Activated CD8-positive, alpha-beta T cell treated with anti-CD3 and anti-CD28 coated beads, Interleukin-2, amount 10 ng/mL, durations not matched to agents 7 days and 5 days (primary cell): Measurements from ENCODE around the gene DIP2C. TPM values are rescaled to one million over a fixed set of nuclear protein-coding genes. Genes with fewer than 3 reads are reported as not detected.

ENCODE experiments used
- ATAC-seq: fragments of 150-1000 bp; cut with Tn5 transposase; one replicate; pipeline ENCODE4 v1.10.0; 2021; ENCODE audit warnings: moderate library complexity
- CTCF ChIA-PET: fragments of 350-600 bp; sonication (Branson Sonifier 250); formaldehyde crosslinking; loops from one replicate; lab custom pipeline; 2021; ENCODE audit warnings: antibody characterized with exemption; lab: Charles Lee
- POLR2A ChIA-PET: fragments of 350-600 bp; sonication (Branson Sonifier 250); formaldehyde crosslinking; loops from one replicate; lab custom pipeline; 2021; ENCODE audit warnings: antibody characterized with exemption; lab: Charles Lee
- DNase-seq: peaks from one replicate; pipeline ENCODE4 v3.0.0-alpha.2; 2020
- H3K27ac Mint-ChIP-seq: one replicate; pipeline ENCODE4 v1.8.0; 2021; ENCODE audit warnings: mild to moderate bottlenecking, mixed read lengths
- H3K27me3 Mint-ChIP-seq: one replicate; pipeline ENCODE4 v1.8.0; 2021; ENCODE audit warnings: low read depth, mixed read lengths
- H3K36me3 Mint-ChIP-seq: one replicate; pipeline ENCODE4 v1.8.0; 2021; ENCODE audit warnings: low read depth, mixed read lengths
- H3K4me1 Mint-ChIP-seq: one replicate; pipeline ENCODE4 v1.8.0; 2021; ENCODE audit warnings: low read depth, mixed read lengths
- H3K4me3 Mint-ChIP-seq: one replicate; pipeline ENCODE4 v1.8.0; 2021; ENCODE audit warnings: mild to moderate bottlenecking, mixed read lengths
- H3K9me3 Mint-ChIP-seq: one replicate; pipeline ENCODE4 v1.8.0; 2022; ENCODE audit warnings: mixed read lengths; ENCODE audit not compliant: insufficient read depth
- total RNA-seq, 2 experiments: library from RNA; stranded (reverse); gene quantifications; one replicate each; pipeline ENCODE4 v1.2.3, GENCODE V29; 2021

DIP2C gene
- total RNA-seq, 2 experiments from 2014 or later: 0.34 to 0.39 TPM

DNA sequence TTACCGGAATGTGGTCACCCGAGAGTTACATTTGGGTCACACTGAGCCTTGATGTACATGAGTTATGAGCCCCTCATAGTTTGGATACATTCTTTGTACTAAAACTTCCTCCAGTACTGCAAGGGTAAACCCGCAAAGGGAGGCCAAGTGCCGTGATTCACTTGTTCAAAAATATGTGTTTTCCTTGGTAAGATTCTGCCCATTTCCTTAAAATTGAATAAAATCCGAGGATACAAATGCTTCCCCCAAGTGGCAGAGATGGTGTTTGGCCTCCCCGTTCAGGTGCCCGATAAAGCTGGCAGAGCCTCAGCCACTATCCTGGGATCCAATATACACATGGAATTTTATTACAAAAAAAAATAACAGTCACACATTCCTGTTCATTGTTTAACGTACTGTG, 268.3 kb downstream of the DIP2C start:
- no peak overlapping the region for H3K4me3 Mint-ChIP-seq
- H3K4me1 Mint-ChIP-seq: no peaks in the 10 kb centered on the region
- ChIA-PET CTCF (no interaction called here), POLR2A (no interaction called here)
- no peak for DNase-seq
- H3K27ac Mint-ChIP-seq: no peak overlapping the region
- ATAC-seq: no peak
- H3K9me3 Mint-ChIP-seq: no peaks in the 10 kb centered on the region
- no peaks in the 10 kb centered on the region for H3K36me3 Mint-ChIP-seq
- H3K27me3 Mint-ChIP-seq: peaks cover 6% of the 10 kb centered on the region

DNA sequence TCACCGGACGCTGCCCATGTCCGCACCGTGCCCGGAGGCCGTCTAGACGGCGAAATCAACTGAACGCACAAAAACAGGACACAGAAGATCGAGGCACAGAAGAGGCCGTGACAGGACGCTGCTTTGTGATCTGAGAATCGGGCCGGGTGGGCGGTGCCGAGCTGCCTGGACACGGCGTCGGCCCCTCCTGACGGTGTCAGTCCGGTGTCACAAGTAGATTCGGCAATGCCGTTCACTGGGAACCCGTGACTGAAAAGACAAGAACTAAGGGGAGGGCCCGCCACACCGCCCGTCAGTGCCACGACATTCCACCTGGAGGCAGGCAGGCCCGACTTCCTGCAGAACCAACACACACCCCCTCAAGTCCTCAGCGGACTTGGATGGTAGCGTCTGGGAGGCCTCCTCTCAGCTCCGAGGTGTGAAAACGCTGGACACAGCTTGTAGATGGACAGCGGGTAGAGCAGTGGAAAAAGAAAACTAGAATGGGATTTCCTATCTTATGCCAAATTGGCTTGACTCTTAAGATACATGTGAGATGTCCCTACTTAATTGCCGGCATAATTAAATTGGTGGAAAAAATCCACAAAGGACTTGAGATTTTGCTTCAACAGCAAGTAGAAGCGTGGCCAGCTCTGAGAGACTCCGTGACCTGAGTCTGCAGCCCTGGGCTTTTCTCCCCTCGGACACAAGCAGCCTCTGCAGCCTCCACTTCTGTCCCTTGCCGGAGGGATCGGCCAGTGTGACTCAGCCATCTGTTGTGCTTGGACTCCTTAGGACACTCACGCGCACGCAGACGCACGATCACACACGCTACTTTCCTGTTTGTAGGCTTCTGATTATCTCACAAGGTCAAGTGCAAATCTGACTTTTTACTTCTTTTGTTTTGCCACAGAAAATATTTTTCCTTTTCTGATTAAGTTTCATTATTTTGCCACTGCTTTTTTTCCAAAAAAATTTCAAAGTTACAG, 269.0 kb downstream of the DIP2C start:
- ChIA-PET POLR2A (no interaction called here), CTCF (no interaction called here)
- no peaks in the 10 kb centered on the region for H3K36me3 Mint-ChIP-seq
- no peak for DNase-seq
- no peak overlapping the region for H3K4me3 Mint-ChIP-seq
- no peak overlapping the region for H3K27ac Mint-ChIP-seq
- no peaks in the 10 kb centered on the region for H3K4me1 Mint-ChIP-seq
- H3K27me3 Mint-ChIP-seq: peaks cover 2% of the 10 kb centered on the region
- no peaks in the 10 kb centered on the region for H3K9me3 Mint-ChIP-seq
- no peak for ATAC-seq

- no peaks in the 10 kb centered on the region for H3K36me3 Mint-ChIP-seq
- ChIA-PET CTCF (no interaction called here), POLR2A (no interaction called here)
- no peak for ATAC-seq
- H3K27ac Mint-ChIP-seq: no peak overlapping the region
- no peaks in the 10 kb centered on the region for H3K4me1 Mint-ChIP-seq
- no peak for DNase-seq
- H3K9me3 Mint-ChIP-seq: no peaks in the 10 kb centered on the region
- H3K4me3 Mint-ChIP-seq: no peak overlapping the region
- H3K27me3 Mint-ChIP-seq: no peaks in the 10 kb centered on the region
Observed at GRCh38 chr10:418894-419293, 270.6 kb downstream of the DIP2C start.

DNA sequence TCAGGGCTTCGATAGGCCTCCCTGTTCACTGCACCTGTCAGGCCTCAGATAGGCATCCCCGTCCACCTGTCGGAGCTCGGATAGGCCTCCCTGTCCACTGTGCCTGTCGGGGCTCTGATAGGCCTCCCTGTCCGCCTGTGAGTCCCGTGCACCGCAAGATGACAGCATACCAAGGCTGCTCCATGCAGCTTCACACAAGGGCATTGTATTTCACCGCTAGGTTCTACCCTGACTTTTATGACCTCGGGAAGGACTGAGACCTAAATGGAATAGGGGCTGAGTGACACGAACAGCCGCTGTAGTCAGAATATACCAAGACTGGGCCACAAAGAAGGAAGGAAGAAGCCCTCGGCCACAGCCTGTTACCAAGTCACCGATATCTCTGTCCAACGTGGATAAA, 271.2 kb downstream of the DIP2C start:
- CTCF ChIA-PET: no interaction called here
- Mint-ChIP-seq H3K4me1 (no peaks in the 10 kb centered on the region), H3K4me3 (no peak overlapping the region), H3K27me3 (peaks cover 3% of the 10 kb centered on the region), H3K27ac (no peak overlapping the region), H3K9me3 (no peaks in the 10 kb centered on the region), H3K36me3 (no peaks in the 10 kb centered on the region)
- DNase-seq (no peak), ATAC-seq (no peak)
- POLR2A ChIA-PET: no interaction called here

GRCh38 chr10:416091-416515, 273.4 kb downstream of the DIP2C start:
- no peak for DNase-seq
- Mint-ChIP-seq H3K27me3 (peaks cover 3% of the 10 kb centered on the region), H3K9me3 (no peaks in the 10 kb centered on the region), H3K36me3 (no peaks in the 10 kb centered on the region), H3K27ac (no peak overlapping the region), H3K4me1 (no peaks in the 10 kb centered on the region), H3K4me3 (no peak overlapping the region)
- no peak for ATAC-seq
- ChIA-PET CTCF (no interaction called here), POLR2A (no interaction called here)

GRCh38 chr10:413662-414071, 275.8 kb downstream of the DIP2C start:
- no peaks in the 10 kb centered on the region for H3K4me1 Mint-ChIP-seq
- H3K9me3 Mint-ChIP-seq: no peaks in the 10 kb centered on the region

GRCh38 chr10:412109-412508, 277.4 kb downstream of the DIP2C start:
- ATAC-seq: no peak
- POLR2A ChIA-PET: no interaction called here

More at GRCh38 chr10:413662-414071, 275.8 kb downstream of the DIP2C start:
- Mint-ChIP-seq H3K36me3 (no peaks in the 10 kb centered on the region), H3K27ac (no peak overlapping the region), H3K4me3 (no peak overlapping the region), H3K27me3 (peaks cover 7% of the 10 kb centered on the region)
- no peak for DNase-seq
- no peak for ATAC-seq
- CTCF ChIA-PET: no interaction called here
- POLR2A ChIA-PET: no interaction called here

DNA sequence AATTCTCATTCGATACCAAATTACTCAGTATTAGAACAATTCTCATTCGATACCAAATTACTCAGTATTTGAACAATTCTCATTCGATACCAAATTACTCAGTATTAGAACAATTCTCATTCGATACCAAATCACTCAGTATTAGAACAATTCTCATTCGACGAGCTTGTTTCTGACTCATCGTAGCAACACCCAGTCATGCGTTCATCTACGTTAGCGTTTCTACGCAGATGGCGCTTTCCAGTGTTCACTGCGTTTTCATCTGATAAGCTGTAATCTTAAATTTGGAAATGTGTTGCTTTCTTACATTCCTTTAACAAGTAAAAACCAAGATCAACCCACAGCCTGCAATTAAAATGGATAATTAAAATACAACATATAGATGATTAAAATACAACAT, 277.9 kb downstream of the DIP2C start:
- Mint-ChIP-seq H3K36me3 (no peaks in the 10 kb centered on the region), H3K27me3 (peaks cover 12% of the 10 kb centered on the region), H3K27ac (no peak overlapping the region), H3K4me3 (no peak overlapping the region), H3K4me1 (no peaks in the 10 kb centered on the region), H3K9me3 (no peaks in the 10 kb centered on the region)
- ChIA-PET CTCF (interaction anchor here (1.0 kb wide), 1 partner anchor 13 kb away, joined by 4 read pairs; no protein-coding TSS in a partner anchor), POLR2A (no interaction called here)
- DNase-seq: no peak
- ATAC-seq: no peak

More at GRCh38 chr10:412109-412508, 277.4 kb downstream of the DIP2C start:
- CTCF ChIA-PET: interaction anchor here (1.0 kb wide), 1 partner anchor 13 kb away, joined by 4 read pairs; no protein-coding TSS in a partner anchor
- Mint-ChIP-seq H3K27me3 (peaks cover 8% of the 10 kb centered on the region), H3K9me3 (no peaks in the 10 kb centered on the region), H3K36me3 (no peaks in the 10 kb centered on the region), H3K4me3 (no peak overlapping the region), H3K4me1 (no peaks in the 10 kb centered on the region), H3K27ac (no peak overlapping the region)
- DNase-seq: no peak

GRCh38 chr10:409408-410040, 279.9 kb downstream of the DIP2C start:
- CTCF ChIA-PET: no interaction called here
- Mint-ChIP-seq H3K27me3 (peaks cover 12% of the 10 kb centered on the region), H3K27ac (no peak overlapping the region), H3K4me1 (no peaks in the 10 kb centered on the region), H3K9me3 (no peaks in the 10 kb centered on the region), H3K36me3 (no peaks in the 10 kb centered on the region), H3K4me3 (no peak overlapping the region)
- POLR2A ChIA-PET: no interaction called here
- DNase-seq: no peak
- ATAC-seq: no peak

DNA sequence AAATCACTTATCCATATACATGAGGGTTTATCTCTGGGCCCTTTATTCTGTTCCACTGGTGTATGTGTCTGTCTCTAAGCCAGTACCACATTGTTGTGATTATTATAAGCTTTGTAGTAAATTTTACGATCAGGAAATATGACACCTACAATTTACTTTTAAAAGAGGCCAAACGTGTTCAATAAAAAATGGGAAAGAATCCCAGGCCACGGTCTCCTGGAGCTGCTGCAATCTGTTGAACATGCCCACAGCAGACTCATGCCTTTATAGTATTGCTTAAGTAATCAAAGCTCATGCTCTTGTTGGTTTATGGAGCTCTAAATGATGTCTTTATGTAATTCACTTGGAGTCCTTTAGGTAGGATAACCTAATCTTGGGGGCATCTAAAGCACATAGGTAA, 281.2 kb downstream of the DIP2C start:
- no peak overlapping the region for H3K4me3 Mint-ChIP-seq
- peaks cover 10% of the 10 kb centered on the region for H3K27me3 Mint-ChIP-seq
- no peak overlapping the region for H3K27ac Mint-ChIP-seq

DNA sequence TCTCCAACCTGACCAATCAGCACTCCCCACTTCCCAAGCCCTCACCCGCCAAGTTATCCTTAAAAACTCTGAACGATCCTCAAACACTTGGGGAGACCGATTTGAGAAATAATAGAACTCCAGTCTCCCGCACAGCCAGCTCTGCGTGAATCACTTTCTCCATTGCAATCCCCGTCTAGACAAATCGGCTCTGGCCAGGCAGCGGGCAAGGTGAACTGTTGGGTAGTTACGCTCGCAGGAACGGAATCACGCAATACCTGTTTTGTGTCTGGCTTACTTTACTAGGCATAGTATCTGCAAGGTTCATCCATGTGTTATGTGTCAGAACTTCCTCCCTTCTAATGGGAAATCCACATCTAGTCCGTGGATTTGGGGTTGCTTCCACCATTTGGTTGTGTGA, 282.5 kb downstream of the DIP2C start:
- Mint-ChIP-seq H3K27me3 (peaks cover 10% of the 10 kb centered on the region), H3K4me3 (no peak overlapping the region), H3K36me3 (no peaks in the 10 kb centered on the region), H3K4me1 (no peaks in the 10 kb centered on the region), H3K9me3 (no peaks in the 10 kb centered on the region), H3K27ac (no peak overlapping the region)
- no peak for ATAC-seq
- ChIA-PET POLR2A (no interaction called here), CTCF (interaction anchor here (0.9 kb wide), 1 partner anchor 16 kb away, joined by 3 read pairs; no protein-coding TSS in a partner anchor)
- no peak for DNase-seq

More for the DNA sequence above, 281.2 kb downstream of the DIP2C start:
- Mint-ChIP-seq H3K9me3 (no peaks in the 10 kb centered on the region), H3K4me1 (no peaks in the 10 kb centered on the region), H3K36me3 (no peaks in the 10 kb centered on the region)
- ATAC-seq (no peak), DNase-seq (no peak)
- POLR2A ChIA-PET: interaction anchor here (0.6 kb wide), 1 partner anchor 29 kb away, joined by 3 read pairs; no protein-coding TSS in a partner anchor
- CTCF ChIA-PET: no interaction called here

DNA sequence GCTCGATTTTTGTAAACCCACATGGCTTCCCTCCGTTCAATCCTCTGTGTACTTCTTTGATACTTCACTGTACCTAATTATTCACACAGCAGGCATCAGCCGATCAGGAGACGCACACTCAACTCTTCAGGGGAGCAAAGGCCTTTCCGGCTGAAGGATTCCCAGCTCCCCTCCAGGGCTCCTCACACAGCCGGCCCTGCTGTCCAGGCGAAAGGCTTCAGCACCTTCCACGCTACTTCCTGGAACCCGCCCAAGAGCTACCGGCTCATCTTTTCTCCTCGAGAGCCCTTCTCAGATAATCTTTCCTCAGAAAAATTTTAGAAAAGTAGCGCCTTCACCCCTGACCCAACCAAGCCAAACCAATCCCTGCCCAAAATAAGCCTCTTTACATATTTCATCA, 283.8 kb downstream of the DIP2C start:
- Mint-ChIP-seq H3K27me3 (peaks cover 13% of the 10 kb centered on the region), H3K9me3 (no peaks in the 10 kb centered on the region), H3K4me1 (no peaks in the 10 kb centered on the region), H3K4me3 (no peak overlapping the region), H3K27ac (no peak overlapping the region), H3K36me3 (no peaks in the 10 kb centered on the region)
- no peak for ATAC-seq
- DNase-seq: no peak
- CTCF ChIA-PET: no interaction called here
- POLR2A ChIA-PET: no interaction called here
